ENCODE measurements around the gene LRFN3.
"Not testable (repeated sequence)": the region's sequence is repeated elsewhere in the genome, so short reads cannot be mapped to it uniquely, and the experiment has no call there.

The LRFN3 gene

DNA sequence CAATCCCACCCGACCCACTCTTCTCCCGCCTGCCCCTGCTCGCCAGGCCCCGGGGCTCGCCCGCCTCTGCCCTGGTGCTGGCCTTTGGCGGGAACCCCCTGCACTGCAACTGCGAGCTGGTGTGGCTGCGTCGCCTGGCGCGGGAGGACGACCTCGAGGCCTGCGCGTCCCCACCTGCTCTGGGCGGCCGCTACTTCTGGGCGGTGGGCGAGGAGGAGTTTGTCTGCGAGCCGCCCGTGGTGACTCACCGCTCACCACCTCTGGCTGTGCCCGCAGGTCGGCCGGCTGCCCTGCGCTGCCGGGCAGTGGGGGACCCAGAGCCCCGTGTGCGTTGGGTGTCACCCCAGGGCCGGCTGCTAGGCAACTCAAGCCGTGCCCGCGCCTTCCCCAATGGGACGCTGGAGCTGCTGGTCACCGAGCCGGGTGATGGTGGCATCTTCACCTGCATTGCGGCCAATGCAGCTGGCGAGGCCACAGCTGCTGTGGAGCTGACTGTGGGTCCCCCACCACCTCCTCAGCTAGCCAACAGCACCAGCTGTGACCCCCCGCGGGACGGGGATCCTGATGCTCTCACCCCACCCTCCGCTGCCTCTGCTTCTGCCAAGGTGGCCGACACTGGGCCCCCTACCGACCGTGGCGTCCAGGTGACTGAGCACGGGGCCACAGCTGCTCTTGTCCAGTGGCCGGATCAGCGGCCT, 4.1 kb downstream of the LRFN3 start:
- no peak for DNase-seq

- DNase-seq, result no peak
These were observed 4.7 kb downstream of the LRFN3 start for GRCh38 chr19:35940839-35941238.

GRCh38 chr19:35942235-35942634, 6.1 kb downstream of the LRFN3 start:
- no peak for DNase-seq

DNA sequence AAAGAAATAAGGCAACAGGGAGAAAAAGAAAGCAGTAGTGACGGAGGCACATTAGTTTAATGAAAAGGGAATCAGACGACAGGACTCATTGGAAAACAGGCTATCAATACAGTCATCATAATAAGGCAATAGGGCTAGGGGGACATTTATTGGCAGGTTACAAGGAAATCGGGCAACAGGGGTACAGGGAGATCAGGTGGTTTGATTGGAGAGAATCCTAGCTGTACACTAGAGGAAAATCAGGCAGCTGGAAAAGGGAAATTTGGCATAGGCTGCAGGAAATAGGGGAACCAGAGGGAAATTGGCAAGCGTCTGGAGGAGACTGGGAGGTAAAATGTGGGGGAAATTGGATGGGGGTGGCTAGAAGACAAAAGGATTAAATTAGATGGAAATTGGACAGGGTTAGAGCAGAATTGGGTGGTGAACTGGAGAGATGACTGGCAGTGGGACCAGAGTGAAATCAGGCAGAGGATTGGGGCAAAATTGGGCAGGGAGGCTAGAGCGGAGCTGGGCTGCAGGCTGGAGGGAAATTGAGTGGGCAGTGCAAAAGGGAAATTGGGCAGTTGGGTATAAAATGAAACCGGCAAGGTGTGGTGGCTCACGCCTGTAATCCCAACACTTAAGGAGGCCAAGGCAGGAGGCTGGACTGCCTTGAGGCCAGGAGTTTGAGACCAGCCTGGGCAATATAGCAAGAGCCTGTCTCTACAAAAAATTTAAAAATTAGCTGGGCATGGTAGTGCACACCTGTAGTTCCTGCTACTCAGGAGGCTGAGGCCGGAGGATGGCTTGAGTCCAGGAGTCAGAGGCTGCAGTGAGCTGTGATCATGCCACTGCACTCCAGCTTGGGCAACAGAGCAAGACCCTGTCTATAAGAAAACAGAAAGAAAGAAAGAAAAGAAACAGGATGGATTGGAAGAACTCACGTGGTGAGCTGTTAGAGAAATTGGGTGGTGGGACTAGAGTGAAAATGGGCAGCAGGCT, 7.4 kb downstream of the LRFN3 start:
- DNase-seq, result no peak

DNA sequence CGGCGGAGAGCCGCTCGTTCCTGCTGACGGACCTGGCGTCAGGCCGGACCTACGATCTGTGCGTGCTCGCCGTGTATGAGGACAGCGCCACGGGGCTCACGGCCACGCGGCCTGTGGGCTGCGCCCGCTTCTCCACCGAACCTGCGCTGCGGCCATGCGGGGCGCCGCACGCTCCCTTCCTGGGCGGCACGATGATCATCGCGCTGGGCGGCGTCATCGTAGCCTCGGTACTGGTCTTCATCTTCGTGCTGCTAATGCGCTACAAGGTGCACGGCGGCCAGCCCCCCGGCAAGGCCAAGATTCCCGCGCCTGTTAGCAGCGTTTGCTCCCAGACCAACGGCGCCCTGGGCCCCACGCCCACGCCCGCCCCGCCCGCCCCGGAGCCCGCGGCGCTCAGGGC, 8.4 kb downstream of the LRFN3 start:
- no peak for DNase-seq

DNA sequence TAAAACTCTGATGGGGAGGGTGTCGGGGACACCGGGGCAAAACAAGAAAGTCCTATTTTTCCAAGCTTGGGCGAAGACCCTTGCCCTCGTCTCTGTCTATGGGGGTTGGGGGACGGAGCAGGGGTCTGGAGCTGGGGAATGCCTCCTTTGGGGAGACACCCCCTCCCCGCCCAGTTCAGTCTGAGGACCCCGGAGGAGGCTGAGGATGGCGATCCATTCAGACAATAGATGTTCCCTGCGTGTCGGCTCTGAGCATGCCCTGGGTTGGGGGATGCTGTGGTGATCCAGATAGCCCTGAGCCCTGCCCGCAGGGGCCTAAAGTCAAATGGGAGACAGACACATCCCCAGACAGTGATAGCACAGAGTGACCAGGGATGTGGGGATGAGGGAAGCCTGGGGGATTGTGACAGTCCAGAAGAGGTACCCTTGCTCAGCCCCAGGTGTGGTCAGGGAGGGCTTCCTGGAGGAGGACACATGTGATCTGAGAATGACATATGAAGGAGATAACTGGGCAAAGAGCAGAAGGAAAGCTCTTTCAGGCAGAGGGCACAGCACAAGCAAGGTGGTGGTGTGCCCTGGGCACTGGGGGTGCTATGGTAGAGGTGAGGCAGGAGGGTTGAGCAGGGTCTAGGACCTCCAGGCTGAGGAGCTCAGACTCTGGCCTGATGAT, 9.1 kb downstream of the LRFN3 start:
- DNase-seq, result no peak

DNA sequence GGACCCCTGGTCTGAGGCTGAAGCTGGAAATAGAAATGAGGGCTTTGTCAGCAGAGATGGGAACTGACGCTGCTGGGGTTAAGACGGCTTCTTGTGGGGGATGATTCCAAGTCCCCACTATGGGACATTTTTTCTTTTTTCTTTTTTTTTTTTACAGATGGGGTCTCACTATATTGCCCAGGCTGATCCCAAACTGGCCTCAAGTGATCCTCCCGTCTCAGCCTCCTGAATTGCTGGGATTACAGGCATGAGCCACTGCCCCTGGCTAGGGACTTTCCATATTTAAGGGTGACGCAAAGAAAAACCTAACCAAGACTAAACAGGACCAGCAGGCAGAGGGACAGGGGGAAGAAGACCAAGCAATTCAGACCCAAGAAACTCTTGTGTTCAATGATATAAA, 10.0 kb downstream of the LRFN3 start:
- no peak for DNase-seq

GRCh38 chr19:35949131-35949530, 13.0 kb downstream of the LRFN3 start:
- DNase-seq, result no peak

- DNase-seq, result no peak
These were observed 19.9 kb downstream of the LRFN3 start for GRCh38 chr19:35955881-35956634.

- not testable (repeated sequence) for DNase-seq
These were observed 21.2 kb downstream of the LRFN3 start for GRCh38 chr19:35957411-35957810.

- DNase-seq, result no peak
These were observed 22.5 kb downstream of the LRFN3 start for GRCh38 chr19:35958660-35959039.

GRCh38 chr19:35959040-35959967, 23.1 kb downstream of the LRFN3 start:
- DNase-seq, result no peak

- DNase-seq, result no peak
These were observed 23.8 kb downstream of the LRFN3 start for GRCh38 chr19:35959968-35960320.

DNA sequence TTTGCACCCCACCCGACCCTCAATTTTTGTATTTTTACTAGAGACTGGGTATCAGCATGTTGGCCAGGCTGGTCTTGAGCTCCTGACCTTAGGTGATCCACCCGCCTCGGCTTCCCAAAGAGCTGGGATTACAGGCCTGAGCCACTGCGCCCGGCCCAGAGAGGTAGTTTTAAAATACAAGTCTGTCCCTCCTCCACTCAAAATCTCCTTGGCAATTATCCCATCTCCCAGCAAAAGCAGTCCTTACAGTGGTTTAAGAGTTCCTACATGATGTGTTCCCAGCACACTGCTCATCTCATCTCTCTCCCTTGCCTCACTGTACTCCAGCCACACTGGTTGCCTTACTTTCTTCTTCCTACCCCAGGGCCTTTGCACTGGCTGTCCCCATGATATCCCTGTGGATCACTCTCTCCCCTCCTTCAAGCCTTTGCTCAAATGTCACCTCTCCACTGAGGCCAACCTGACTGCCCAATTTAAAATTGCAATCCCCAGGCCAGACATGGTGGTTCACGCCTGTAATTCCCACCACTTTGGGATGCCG, 24.3 kb downstream of the LRFN3 start:
- DNase-seq, result no peak

DNA sequence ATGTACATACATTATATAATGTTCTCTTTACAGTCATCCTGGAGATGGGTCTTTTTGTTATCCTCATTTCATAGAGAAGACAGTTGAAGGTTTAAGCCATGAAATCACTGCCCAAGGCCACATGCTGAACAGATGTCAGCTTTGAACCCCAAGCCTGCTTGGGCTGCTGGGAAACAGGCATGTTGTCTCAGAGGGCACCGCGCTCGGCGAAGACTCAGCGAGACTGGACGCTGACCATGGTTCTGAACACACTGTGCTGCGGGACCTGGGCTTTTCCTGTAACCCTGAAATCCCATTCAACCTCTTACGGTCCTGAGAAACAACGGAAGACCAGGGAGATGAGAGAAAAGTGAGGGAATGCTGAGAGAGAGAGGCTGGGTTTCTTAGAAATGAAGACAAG, 27.3 kb downstream of the LRFN3 start:
- no peak for DNase-seq

DNA sequence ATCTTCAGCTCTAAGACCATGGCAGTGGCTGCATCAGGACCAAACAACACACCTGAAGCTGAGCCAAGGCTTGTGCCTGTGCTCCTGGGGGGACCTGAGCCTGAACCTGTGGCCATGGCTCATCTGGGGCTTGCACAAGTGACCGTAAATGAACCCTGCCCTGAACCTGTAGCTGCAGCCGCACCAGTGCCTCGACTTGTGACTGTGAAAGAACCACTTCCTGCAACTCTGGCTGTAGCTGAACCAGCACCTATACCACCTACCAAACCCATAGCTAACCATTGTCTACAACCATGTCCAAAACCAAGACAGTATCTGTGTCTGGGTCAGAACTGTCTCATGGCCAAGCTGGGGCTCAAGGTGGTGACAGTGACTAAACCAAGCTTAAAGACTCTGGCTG, 30.6 kb downstream of the LRFN3 start:
- DNase-seq, result no peak

- DNase-seq, result no peak
These were observed 37.3 kb downstream of the LRFN3 start for GRCh38 chr19:35973487-35973886.

- DNase-seq, result no peak
These were observed 39.5 kb downstream of the LRFN3 start for GRCh38 chr19:35975608-35976214.

GRCh38 chr19:35977446-35978222, 41.5 kb downstream of the LRFN3 start:
- DNase-seq, result no peak

DNA sequence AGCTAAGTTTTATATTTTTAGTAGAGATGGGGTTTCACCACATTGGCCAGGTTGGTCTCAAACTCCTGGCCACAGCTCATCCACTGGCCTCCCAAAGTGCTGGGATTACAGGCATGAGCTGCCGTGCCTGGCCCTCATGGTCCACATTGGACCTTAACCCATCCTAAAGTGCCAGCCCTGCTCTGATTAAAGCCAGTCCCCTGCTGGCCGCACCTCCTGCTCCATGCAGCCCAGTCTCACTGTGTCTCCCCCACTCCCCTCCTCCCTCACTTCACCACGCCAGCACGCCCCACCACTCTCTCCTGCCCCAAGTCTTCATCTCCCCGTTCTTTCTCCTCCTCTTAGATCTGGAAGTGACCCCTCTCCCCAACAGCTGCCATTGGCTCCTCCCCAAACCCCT, 42.1 kb downstream of the LRFN3 start:
- no peak for DNase-seq
